ENCODE measurements around the gene HNRNPR. TPM values are rescaled to one million over a fixed set of nuclear protein-coding genes. Genes with fewer than 3 reads are reported as not detected.

The HNRNPR gene
- total RNA-seq, 4 donors from 2014 or later: 29.7 to 230 (median 116) TPM

DNA sequence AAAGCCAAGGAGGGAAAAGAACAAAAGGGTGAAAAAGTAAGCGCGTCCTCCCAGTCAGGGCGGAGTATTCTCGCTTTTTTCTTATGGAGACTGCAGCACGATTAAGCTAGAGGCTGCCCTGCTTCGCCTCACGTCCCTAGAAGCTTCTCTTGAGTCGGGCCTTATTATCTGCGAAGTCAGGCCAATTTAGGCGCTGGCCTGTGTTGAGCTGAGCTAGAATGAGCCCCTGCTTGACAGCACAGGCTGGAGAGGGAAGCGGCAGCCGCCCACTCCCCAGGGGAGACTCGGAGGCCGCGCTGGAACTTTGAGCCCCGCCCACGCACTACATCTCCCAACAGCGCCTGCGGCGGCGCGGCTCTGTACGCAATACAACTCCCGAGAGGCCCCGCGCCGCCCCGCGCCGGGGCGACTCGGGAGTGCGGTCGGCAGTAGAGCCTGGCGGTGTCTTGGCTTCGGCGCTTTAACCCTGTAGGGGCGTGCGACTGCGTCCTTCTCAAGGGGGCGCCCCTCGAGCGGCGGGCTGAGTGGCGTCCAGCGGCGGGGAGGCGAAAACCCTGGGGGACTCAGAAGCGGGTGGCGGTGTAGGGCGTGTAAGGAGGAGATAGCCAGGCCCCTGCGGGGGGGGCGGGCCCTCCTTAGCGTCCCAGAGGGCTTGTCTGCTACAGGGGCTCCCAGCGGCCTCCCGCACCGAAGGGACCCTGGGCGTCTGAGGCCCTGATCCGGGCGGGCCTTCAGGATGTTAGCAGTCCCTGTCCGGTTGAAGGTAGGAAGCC, 24.7 kb upstream of the HNRNPR start:
- peaks cover 4 to 8% of the 10 kb centered on the region in 2 donors for H3K4me1 ChIP-seq
- H3K36me3 ChIP-seq: no peaks in the 10 kb centered on the region
- peak; percentile 90 to 96 for TF ChIP-seq POLR2A (IDR thresholded peaks at IDR 0.05)
- TF ChIP-seq, protein P1, sequence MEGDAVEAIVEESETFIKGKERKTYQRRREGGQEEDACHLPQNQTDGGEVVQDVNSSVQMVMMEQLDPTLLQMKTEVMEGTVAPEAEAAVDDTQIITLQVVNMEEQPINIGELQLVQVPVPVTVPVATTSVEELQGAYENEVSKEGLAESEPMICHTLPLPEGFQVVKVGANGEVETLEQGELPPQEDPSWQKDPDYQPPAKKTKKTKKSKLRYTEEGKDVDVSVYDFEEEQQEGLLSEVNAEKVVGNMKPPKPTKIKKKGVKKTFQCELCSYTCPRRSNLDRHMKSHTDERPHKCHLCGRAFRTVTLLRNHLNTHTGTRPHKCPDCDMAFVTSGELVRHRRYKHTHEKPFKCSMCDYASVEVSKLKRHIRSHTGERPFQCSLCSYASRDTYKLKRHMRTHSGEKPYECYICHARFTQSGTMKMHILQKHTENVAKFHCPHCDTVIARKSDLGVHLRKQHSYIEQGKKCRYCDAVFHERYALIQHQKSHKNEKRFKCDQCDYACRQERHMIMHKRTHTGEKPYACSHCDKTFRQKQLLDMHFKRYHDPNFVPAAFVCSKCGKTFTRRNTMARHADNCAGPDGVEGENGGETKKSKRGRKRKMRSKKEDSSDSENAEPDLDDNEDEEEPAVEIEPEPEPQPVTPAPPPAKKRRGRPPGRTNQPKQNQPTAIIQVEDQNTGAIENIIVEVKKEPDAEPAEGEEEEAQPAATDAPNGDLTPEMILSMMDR (IDR thresholded peaks at IDR 0.05): peak in 2 of 4 experiments; percentile 8 to 15
- H3K27me3 ChIP-seq: no peaks in the 10 kb centered on the region
- peak overlapping the region; percentile 85 to 90 for H3K4me3 ChIP-seq
- H3K27ac ChIP-seq: peak overlapping the region; percentile 98
- intact Hi-C loops (cut with DNase I; ENCODE audit: low total_unique reads): loop anchor here (2.0 kb wide), 1 partner anchor 24 kb away; the partner anchor contains the start of gene HNRNPR
- H3K9me3 ChIP-seq: no peaks in the 10 kb centered on the region
- peak; percentile 87 to 88 for DNase-seq

DNA sequence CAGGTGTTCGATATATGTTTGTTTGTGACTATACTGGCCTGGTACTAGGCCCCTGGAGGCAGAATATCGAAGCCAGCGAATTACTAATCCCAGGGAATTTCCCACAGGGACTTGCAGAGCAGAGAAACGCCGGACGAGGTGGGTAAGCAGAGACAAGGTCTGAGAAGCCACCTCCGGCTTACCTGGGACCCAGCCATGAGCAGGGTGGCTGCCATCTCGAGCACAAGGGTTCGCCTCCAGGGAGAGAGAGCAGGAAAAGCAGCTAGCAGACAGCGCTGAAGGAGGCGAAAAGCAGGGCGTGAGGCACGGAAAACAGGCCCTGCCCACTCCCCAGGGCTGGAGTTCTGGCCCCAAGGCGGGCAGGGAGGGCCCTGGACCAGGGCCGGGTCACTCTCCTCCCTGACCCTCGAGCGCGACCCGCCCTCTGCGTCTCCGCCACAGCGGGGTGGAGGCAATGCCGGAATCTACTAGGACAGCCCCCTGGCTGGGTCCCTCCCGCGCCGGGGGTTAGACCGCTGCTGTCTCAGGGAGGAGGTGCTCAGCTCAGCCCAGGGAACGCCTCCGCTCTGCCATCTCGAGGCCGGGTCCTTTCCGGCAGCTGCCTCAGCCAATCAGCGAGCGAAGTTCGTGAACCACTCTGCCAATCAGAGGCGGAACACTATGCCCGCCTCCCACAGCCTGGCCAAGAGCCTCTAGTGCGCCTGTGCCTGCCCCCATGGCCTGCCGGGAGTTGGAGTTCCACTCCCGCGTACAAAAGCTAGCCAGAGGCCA, 23.9 kb upstream of the HNRNPR start:
- intact Hi-C loops (cut with DNase I; ENCODE audit: low total_unique reads): loop anchor here (2.0 kb wide), 1 partner anchor 23 kb away; the partner anchor contains the start of gene HNRNPR
- Histone ChIP-seq H3K4me1 (peaks cover 4 to 8% of the 10 kb centered on the region in 2 donors), H3K4me3 (peak overlapping the region; percentile 85 to 90), H3K36me3 (no peaks in the 10 kb centered on the region), H3K27me3 (no peaks in the 10 kb centered on the region), H3K27ac (peak overlapping the region; percentile 98), H3K9me3 (no peaks in the 10 kb centered on the region)
- DNase-seq: peak; percentile 98
- TF ChIP-seq POLR2A (IDR thresholded peaks at IDR 0.05): peak; percentile 76 to 85
- TF ChIP-seq, protein P1 (IDR thresholded peaks at IDR 0.05): peak in 1 of 4 experiments; percentile 14

DNA sequence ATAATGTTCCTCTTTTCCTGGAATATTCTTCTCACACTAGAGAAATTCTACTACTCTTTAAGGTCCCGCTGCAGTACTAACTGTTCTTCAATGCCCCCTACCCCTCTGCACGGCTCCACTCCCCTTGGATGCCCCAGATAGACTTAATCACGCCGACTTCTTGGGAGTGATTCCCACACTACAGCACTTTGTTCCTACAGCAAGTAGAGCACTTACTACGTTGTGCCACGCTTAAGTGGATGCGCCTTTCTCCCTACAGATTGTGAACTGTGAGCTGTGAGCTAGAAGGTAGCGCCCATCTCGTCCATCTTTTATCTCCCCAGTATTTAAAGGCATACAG, 23.3 kb upstream of the HNRNPR start:
- H3K4me1 ChIP-seq: peaks cover 4 to 8% of the 10 kb centered on the region in 2 donors
- H3K36me3 ChIP-seq: no peaks in the 10 kb centered on the region
- no peak for DNase-seq
- peak overlapping the region; percentile 85 to 90 for H3K4me3 ChIP-seq
- H3K9me3 ChIP-seq: peaks cover 4 to 5% of the 10 kb centered on the region in 2 donors
- TF ChIP-seq, protein P1 (IDR thresholded peaks at IDR 0.05): no peak
- no peak for TF ChIP-seq POLR2A (IDR thresholded peaks at IDR 0.05)
- intact Hi-C loops (cut with DNase I; ENCODE audit: low total_unique reads): no loop called here
- peak overlapping the region; percentile 98 for H3K27ac ChIP-seq
- H3K27me3 ChIP-seq: no peaks in the 10 kb centered on the region

DNA sequence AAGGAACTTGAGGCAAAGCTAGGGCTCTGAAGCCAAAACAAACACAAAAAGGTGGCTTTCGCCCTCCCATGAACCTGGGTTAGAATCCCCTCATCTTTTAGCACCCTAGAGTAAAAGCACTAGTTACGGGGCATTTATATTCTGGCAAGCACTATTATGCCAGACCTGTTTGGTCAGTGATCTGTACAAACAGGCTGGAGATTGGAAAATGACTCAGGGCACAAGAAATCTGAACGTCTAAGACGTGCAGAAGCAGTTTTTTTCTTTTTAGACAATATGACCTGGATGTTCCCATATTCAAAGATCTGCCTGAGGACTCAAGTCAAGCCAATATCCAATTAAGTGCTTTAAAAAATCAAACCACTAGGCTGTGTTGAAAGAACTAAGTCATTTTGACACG, 22.5 kb upstream of the HNRNPR start:
- H3K27ac ChIP-seq: no peak overlapping the region
- H3K27me3 ChIP-seq: no peaks in the 10 kb centered on the region
- peaks cover 4 to 14% of the 10 kb centered on the region in 2 donors for H3K9me3 ChIP-seq
- intact Hi-C loops (cut with DNase I; ENCODE audit: low total_unique reads): no loop called here
- DNase-seq: no peak
- H3K4me3 ChIP-seq: no peak overlapping the region
- H3K36me3 ChIP-seq: no peaks in the 10 kb centered on the region
- TF ChIP-seq POLR2A (IDR thresholded peaks at IDR 0.05): no peak
- TF ChIP-seq, protein P1 (IDR thresholded peaks at IDR 0.05): no peak
- H3K4me1 ChIP-seq: peaks cover 4 to 8% of the 10 kb centered on the region in 2 donors

DNA sequence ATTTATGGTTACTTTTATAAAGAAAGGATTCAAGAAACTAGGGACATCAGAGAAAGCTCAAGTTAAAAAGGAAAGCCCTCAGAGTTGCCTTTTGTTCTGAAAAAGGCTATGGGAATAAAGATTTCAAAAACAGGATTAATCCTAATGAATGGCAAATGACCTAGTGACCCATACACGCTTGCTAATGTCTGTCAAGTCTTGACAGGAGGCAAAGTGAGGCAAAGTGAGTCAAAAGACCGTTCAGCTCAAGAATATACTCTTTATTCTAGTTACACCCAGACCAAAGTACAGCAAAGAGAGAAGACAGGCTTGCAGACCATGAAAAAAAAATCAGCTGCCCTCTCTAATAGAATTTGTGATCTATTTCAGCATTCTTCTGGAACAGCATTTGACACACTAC, 22.1 kb upstream of the HNRNPR start:
- no peak overlapping the region for H3K27ac ChIP-seq
- H3K9me3 ChIP-seq: peaks cover 4 to 16% of the 10 kb centered on the region in 2 donors
- no peak for TF ChIP-seq POLR2A (IDR thresholded peaks at IDR 0.05)
- TF ChIP-seq, protein P1 (IDR thresholded peaks at IDR 0.05): no peak
- DNase-seq: no peak
- no peaks in the 10 kb centered on the region for H3K36me3 ChIP-seq
- H3K27me3 ChIP-seq: no peaks in the 10 kb centered on the region
- intact Hi-C loops (cut with DNase I; ENCODE audit: low total_unique reads): no loop called here
- H3K4me1 ChIP-seq: peaks cover 4 to 8% of the 10 kb centered on the region in 2 donors
- H3K4me3 ChIP-seq: no peak overlapping the region

Data from uterus (tissue), 4 donors.